Activated CD8-positive, alpha-beta memory T cell treated with anti-CD3 and anti-CD28 coated beads for 1 hour (primary cell): ENCODE data around the gene RXRA.

Source experiments
- DNase-seq, 2 donors: peaks; one replicate each; pipeline ENCODE4 v3.0.0-alpha.2; 2020; ENCODE audit warnings: low read depth in 1 of 2; ENCODE audit errors: extremely low read depth in 1 of 2

The RXRA gene

GRCh38 chr9:134325813-134326723, at the start of gene RXRA:
RXRA (plus strand) TSS chr9:134326455; CDS start chr9:134326632, 177 bp downstream.
- peak; percentile 40 to 60 for DNase-seq

DNA sequence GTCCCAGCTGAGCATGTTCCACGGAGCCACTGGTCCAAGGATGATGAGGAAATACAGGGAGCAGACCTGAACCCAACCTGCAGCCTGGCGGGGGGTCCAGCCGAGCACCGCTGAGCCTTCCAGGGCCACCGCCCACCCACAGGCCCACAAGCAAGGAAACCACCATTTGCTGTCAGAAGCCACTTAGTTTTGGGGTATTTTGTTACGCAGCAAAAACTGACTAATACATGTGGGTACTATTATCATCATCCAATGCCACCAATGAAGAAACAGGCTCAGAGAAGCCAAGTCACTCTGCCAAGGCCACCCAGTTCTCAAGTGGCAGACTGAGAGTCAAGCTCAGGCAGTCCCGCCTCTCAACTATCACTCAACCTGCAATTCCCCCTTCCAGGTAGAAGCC, 48.0 kb upstream of the RXRA start:
- DNase-seq: no peak

DNA sequence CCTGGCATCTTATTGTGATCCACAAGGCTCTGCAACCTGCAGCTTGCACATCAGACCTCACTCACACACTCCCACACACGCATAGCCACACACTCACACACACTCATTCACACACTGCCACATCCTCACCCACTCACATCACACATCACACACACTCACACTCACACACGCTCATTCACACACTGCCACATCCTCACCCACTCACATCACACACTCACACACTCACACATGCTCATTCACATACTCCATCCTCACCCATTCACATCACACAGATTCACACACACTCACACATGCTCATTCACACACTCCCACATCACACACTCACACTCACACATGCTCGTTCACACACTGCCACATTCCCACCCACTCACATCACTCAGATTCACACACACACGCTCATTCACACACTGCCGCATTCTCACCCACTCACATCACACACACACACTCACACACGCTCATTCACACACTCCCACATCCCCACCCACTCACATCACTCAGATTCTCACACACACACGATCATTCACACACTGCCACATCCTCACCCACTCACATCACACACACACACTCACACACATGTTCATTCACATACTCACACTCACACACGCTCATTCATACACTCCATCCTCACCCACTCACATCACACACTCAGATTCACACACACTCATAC, 47.1 kb upstream of the RXRA start:
- DNase-seq: no peak

DNA sequence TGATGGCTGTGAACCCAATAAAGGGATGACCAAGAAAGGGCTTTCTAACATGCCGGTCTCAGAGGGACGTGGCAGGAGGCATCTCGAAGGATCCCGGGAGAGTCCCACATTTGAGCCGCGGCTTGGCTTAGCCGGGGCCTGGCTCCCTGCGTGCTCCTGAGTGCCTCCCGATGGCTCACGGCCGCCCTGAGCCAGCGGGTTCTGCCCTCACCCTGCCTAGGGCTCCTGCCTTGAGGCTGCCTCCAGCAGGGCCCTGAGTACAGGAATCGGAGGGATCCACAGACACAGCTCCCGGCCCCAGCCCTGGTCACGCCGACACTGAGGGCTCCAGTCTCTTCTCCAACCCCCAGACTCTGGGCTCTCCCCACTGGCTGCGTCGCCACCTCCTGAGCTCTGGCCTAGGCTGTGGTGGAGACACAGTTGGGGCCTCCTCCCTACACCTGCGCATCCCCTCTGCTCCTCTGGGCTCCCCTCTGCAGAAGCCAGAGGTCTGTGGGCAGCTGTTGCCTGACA, 44.1 kb upstream of the RXRA start:
- no peak for DNase-seq

GRCh38 chr9:134283111-134283515, 43.1 kb upstream of the RXRA start:
- no peak for DNase-seq

DNA sequence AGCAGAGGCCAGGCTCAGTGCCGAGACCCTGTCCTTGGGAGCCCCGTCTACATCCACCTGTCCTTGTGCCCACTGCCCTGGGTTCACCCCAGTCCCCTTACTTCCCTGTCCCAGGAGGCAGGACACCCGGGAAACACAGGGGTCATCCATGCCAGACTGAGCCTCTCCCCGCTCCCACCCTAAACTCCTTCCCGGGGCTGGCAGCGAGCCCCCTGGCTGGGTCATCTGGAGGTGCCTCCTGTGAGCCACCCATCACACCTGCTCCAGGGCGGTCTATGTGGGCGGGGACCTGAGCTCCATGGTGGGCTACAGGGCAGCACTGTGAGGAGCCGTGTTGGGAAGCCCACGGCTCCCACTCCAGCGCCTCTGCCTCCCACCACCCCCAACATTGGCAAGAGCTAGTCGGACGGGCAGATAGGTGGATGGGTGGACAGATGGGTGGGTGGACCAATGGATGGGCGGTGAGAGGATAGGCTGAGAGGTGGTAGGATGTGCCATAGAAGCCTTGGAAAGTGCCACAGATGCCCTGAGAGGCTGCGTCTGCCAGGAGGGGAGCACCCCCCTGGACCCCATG, 42.5 kb upstream of the RXRA start:
- DNase-seq: no peak

GRCh38 chr9:134284273-134284672, 42.0 kb upstream of the RXRA start:
- no peak for DNase-seq

GRCh38 chr9:134284741-134285140, 41.5 kb upstream of the RXRA start:
- DNase-seq: no peak

GRCh38 chr9:134285215-134285845, 40.9 kb upstream of the RXRA start:
- no peak for DNase-seq

DNA sequence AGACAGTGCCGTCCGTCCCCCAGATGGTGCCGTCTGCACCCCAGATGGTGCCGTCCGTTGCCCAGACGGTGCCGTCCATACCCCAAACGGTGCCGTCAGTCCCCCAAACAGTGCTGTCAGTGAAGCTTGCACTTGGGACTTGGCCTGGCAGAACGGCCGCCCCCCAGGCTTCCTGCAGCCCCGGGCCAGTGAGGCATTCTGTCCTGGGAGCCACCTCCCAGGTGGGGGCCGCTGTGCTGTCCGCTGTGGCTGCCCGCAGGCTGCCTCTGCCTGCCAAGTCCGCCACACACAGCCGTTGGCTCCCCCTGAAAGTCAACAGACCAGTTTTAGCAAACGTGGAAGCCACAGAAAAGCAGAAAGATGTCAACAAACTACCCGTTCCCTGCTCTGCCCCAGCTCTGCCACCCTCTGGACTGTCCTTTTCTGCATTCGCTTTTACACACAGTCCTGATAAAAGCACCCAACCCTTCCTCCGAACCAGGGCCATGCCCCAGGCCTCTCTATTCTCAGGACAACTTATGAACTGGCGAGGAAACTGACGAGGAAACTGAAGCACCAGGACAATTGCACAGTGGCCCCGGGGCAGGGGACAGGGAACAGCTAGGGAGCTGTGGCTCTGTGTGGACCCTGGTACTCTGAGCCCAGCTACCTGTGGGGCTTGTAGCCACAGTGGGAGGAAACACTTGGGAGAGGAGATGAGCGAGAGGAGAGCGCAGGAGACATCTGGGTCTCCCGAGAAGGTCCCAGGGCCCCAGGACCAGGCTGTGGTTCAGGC, 39.6 kb upstream of the RXRA start:
- no peak for DNase-seq

- DNase-seq: no peak
Measured at GRCh38 chr9:134287591-134288491, 38.4 kb upstream of the RXRA start.

DNA sequence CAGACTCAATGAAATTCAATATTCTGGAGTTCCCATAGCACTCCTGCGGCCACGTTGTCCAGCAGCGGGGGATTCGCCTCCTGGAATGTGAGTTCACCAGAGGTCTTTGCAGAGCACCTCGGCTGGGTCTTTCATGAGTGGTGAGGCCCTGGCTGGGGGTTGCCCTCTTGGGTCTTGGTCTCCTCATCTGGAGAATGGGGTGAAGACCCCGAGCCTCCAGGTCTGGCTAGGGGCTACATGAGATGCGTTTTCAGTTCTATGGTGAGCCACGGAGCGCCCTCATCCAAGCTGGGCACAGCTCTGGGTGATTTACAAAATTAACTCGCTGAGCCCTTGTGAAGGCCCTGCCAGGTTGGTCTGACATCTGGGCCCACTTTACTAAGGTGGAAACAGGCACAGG, 37.5 kb upstream of the RXRA start:
- DNase-seq: no peak

DNA sequence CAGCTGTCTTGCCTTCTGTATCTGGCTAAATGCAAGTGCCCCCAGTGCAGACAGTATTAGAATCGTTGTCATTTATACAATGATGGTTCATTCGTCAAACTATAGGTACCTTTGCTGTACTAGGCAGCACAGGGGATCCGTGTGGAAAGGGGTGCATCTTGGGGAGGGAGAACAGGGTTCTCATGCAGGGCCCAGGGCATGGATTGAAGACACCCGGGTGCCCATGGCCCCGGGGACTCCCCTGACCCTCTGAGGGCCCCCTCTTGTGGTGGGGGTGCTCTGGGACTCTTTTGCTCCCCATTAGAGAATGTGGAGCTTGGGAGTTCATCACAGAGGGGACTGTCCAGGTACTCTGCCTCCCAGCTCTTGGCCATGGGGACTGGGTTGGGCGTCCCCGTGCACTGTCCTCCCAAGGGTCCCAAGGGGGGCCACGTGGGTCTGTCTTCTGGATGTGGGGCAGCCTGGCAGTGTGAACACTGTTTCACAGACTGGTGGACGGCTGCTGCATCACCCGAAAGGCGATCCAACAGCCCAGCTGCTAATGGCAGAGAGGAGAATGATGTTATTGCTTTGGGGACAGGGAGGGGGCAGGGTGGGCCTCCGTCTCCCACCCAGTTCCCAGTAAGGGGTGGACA, 36.9 kb upstream of the RXRA start:
- no peak for DNase-seq

GRCh38 chr9:134290603-134291451, 35.4 kb upstream of the RXRA start:
- no peak for DNase-seq

- DNase-seq: no peak
Measured at GRCh38 chr9:134291452-134291881, 34.8 kb upstream of the RXRA start.

GRCh38 chr9:134291961-134292871, 34.0 kb upstream of the RXRA start:
- no peak for DNase-seq

DNA sequence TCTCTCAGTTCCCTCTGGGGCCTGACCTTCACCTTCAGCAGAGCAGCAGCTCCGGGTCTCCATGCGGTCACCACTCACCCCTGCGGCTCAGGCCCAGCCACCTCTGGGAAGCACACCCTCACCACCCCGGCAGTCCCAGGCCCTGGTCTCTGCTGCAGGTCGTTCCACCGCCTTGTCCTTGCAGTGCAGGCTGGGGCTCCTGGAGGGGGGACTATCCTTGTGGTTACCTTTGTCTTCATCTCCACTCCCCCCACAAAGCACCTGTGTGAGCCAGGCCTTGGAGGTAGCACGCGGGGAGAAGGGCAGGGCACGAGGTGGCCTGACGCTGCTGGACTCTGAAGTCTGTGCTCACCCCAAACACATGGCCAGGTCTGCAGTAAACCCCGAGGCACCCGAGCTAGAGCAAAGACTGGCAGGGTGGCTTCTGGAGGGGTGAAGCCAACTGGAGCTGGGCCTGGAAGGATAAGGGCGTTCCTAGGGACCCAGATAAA, 33.2 kb upstream of the RXRA start:
- no peak for DNase-seq
